HEK293 (cell line): ENCODE results near the gene CADM4.

Experiments used
- CTCF ChIA-PET: fragments of 350-600 bp; formaldehyde crosslinking; extraction: SDS; loops from one replicate; lab custom pipeline; 2021; ENCODE audit warnings: antibody characterized with exemption; lab: Yijun Ruan, JAX
- POLR2A ChIA-PET: fragments of 300-600 bp; formaldehyde crosslinking; extraction: SDS; loops from one replicate; lab custom pipeline; 2020; ENCODE audit warnings: antibody characterized with exemption, inconsistent platforms; lab: Yijun Ruan, JAX
- H3K27ac ChIP-seq: fragments of 200-500 bp; sonication (Bioruptor generic); 2 replicates; pipeline ENCODE4 v1.5.1; 2014; ENCODE audit warnings: low read depth, low read length, control low read depth, inconsistent platforms; ENCODE audit errors: extremely low read depth
- H3K36me3 ChIP-seq, 2 experiments: fragments of 200-500 bp in 1 of 2; sonication (Bioruptor generic) in 1 of 2; 1 replicate in 1 of 2; 2 replicates in 1 of 2; pipeline ENCODE4 v1.5.1; 2014 to 2017; ENCODE audit warnings: inconsistent platforms in 2 of 2, low read length in 2 of 2; ENCODE audit not compliant: control insufficient read depth in 2 of 2, insufficient read depth in 1 of 2
- H3K4me1 ChIP-seq: fragments of 200-500 bp; sonication (Bioruptor generic); 2 replicates; pipeline ENCODE4 v1.5.1; 2014; ENCODE audit warnings: mild to moderate bottlenecking, low read length, inconsistent platforms; ENCODE audit not compliant: control insufficient read depth, insufficient read depth
- H3K4me3 ChIP-seq: 2 replicates; pipeline ENCODE4 v1.5.1; 2011; ENCODE audit warnings: low read depth, mild to moderate bottlenecking, control low read depth, low read length, moderate library complexity
- H3K9me3 ChIP-seq: fragments of 200-500 bp; sonication (Bioruptor generic); 2 replicates; pipeline ENCODE4 v1.5.1; 2014; ENCODE audit warnings: low read depth, low read length, inconsistent platforms; ENCODE audit not compliant: control insufficient read depth, insufficient read depth
- KLF10 ChIP-seq: fragments of 450-650 bp; IDR thresholded peaks from 2 replicates; pipeline ENCODE4 v1.5.1; 2018; ENCODE audit warnings: missing biosample characterization, mild to moderate bottlenecking, missing genetic modification characterization
- KLF17 ChIP-seq: fragments of 450-650 bp; formaldehyde crosslinking; IDR thresholded peaks from 2 replicates; pipeline ENCODE4 v1.5.1; 2016; ENCODE audit warnings: missing biosample characterization, missing genetic modification characterization
- MYNN ChIP-seq: fragments of 450-650 bp; formaldehyde crosslinking; IDR thresholded peaks from 2 replicates; pipeline ENCODE4 v1.5.1; 2016; ENCODE audit warnings: missing biosample characterization, missing genetic modification characterization, borderline replicate concordance
- PATZ1 ChIP-seq: fragments of 450-650 bp; formaldehyde crosslinking; IDR thresholded peaks from 2 replicates; pipeline ENCODE4 v1.5.1; 2016; ENCODE audit warnings: missing biosample characterization, missing genetic modification characterization
- PRDM1 ChIP-seq: fragments of 450-650 bp; formaldehyde crosslinking; IDR thresholded peaks from 2 replicates; pipeline ENCODE4; 2016; ENCODE audit warnings: missing biosample characterization, missing genetic modification characterization
- RBAK ChIP-seq: fragments of 450-650 bp; formaldehyde crosslinking; IDR thresholded peaks from 2 replicates; pipeline ENCODE4 v1.5.1; 2016; ENCODE audit warnings: missing biosample characterization, missing genetic modification characterization
- SALL2 ChIP-seq: fragments of 450-650 bp; formaldehyde crosslinking; IDR thresholded peaks from 2 replicates; pipeline ENCODE4 v1.5.0; 2017; ENCODE audit warnings: missing biosample characterization, mild to moderate bottlenecking, missing genetic modification characterization, borderline replicate concordance
- SCRT1 ChIP-seq: fragments of 450-650 bp; formaldehyde crosslinking; IDR thresholded peaks from 2 replicates; pipeline ENCODE4 v1.5.1; 2016; ENCODE audit warnings: missing biosample characterization, missing genetic modification characterization, borderline replicate concordance
- SCRT2 ChIP-seq: fragments of 450-650 bp; formaldehyde crosslinking; IDR thresholded peaks from 2 replicates; pipeline ENCODE4 v1.5.1; 2016; ENCODE audit warnings: missing biosample characterization, missing genetic modification characterization
- WT1 ChIP-seq: fragments of 450-650 bp; formaldehyde crosslinking; IDR thresholded peaks from 2 replicates; pipeline ENCODE4 v1.5.1; 2016; ENCODE audit warnings: missing biosample characterization, missing genetic modification characterization
- ZBTB1 ChIP-seq: fragments of 450-650 bp; formaldehyde crosslinking; IDR thresholded peaks from 2 replicates; pipeline ENCODE4 v1.5.1; 2016; ENCODE audit warnings: missing biosample characterization, missing genetic modification characterization
- ZBTB17 ChIP-seq: fragments of 450-650 bp; formaldehyde crosslinking; IDR thresholded peaks from 2 replicates; pipeline ENCODE4 v1.5.1; 2016; ENCODE audit warnings: missing biosample characterization, missing genetic modification characterization
- ZBTB21 ChIP-seq: fragments of 450-650 bp; formaldehyde crosslinking; IDR thresholded peaks from 2 replicates; pipeline ENCODE4 v1.5.1; 2017; ENCODE audit warnings: missing biosample characterization, missing genetic modification characterization
- ZBTB48 ChIP-seq: fragments of 450-650 bp; formaldehyde crosslinking; IDR thresholded peaks from 2 replicates; pipeline ENCODE4 v1.5.1; 2016; ENCODE audit warnings: missing biosample characterization, missing genetic modification characterization
- ZEB2 ChIP-seq: fragments of 450-650 bp; formaldehyde crosslinking; IDR thresholded peaks from 2 replicates; pipeline ENCODE4 v1.5.1; 2016; ENCODE audit warnings: missing biosample characterization, missing genetic modification characterization
- ZNF10 ChIP-seq: fragments of 450-650 bp; formaldehyde crosslinking; IDR thresholded peaks from 2 replicates; pipeline ENCODE4 v1.5.1; 2017; ENCODE audit warnings: missing biosample characterization, missing genetic modification characterization
- ZNF140 ChIP-seq: fragments of 450-650 bp; formaldehyde crosslinking; IDR thresholded peaks from 2 replicates; pipeline ENCODE4 v1.5.1; 2016; ENCODE audit warnings: missing biosample characterization, missing genetic modification characterization
- ZNF157 ChIP-seq: fragments of 450-650 bp; formaldehyde crosslinking; IDR thresholded peaks from 2 replicates; pipeline ENCODE4 v1.5.1; 2016; ENCODE audit warnings: missing biosample characterization, missing genetic modification characterization
- ZNF19 ChIP-seq: fragments of 450-650 bp; formaldehyde crosslinking; IDR thresholded peaks from 2 replicates; pipeline ENCODE4; 2016; ENCODE audit warnings: missing biosample characterization, missing genetic modification characterization, low read depth
- ZNF335 ChIP-seq: fragments of 450-650 bp; formaldehyde crosslinking; conservative IDR thresholded peaks from 2 replicates; pipeline ENCODE4 v1.5.1; 2016; ENCODE audit warnings: missing biosample characterization, missing genetic modification characterization
- ZNF391 ChIP-seq: fragments of 450-650 bp; formaldehyde crosslinking; IDR thresholded peaks from 2 replicates; pipeline ENCODE4 v1.5.1; 2016; ENCODE audit warnings: low read depth, missing biosample characterization, missing genetic modification characterization, borderline replicate concordance
- ZNF501 ChIP-seq: fragments of 450-650 bp; formaldehyde crosslinking; IDR thresholded peaks from 2 replicates; pipeline ENCODE4 v1.5.1; 2016; ENCODE audit warnings: missing biosample characterization, missing genetic modification characterization
- ZNF521 ChIP-seq: fragments of 450-650 bp; formaldehyde crosslinking; IDR thresholded peaks from 2 replicates; pipeline ENCODE4 v1.5.1; 2017; ENCODE audit warnings: missing biosample characterization, mild to moderate bottlenecking, missing genetic modification characterization
- ZNF555 ChIP-seq: fragments of 450-650 bp; formaldehyde crosslinking; conservative IDR thresholded peaks from 2 replicates; pipeline ENCODE4 v1.5.1; 2017; ENCODE audit warnings: missing biosample characterization, mild to moderate bottlenecking, missing genetic modification characterization, inconsistent platforms
- ZNF560 ChIP-seq: fragments of 450-650 bp; formaldehyde crosslinking; IDR thresholded peaks from 2 replicates; pipeline ENCODE4 v1.5.1; 2017; ENCODE audit warnings: missing biosample characterization, missing genetic modification characterization, borderline replicate concordance
- ZNF571 ChIP-seq: fragments of 450-650 bp; formaldehyde crosslinking; IDR thresholded peaks from 2 replicates; pipeline ENCODE4 v1.5.0; 2017; ENCODE audit warnings: missing biosample characterization, missing genetic modification characterization
- ZNF596 ChIP-seq: fragments of 450-650 bp; IDR thresholded peaks from 2 replicates; pipeline ENCODE4 v1.5.0; 2018; ENCODE audit warnings: missing biosample characterization, mild to moderate bottlenecking, missing genetic modification characterization, moderate library complexity
- ZXDB ChIP-seq: fragments of 450-650 bp; formaldehyde crosslinking; IDR thresholded peaks from 2 replicates; pipeline ENCODE4 v1.5.1; 2016; ENCODE audit warnings: missing biosample characterization, missing genetic modification characterization
- TF ChIP-seq, protein P1 (sequence below): fragments of 450-650 bp; formaldehyde crosslinking; IDR thresholded peaks from 2 replicates; pipeline ENCODE4 v1.5.1; 2016; ENCODE audit warnings: missing biosample characterization, missing genetic modification characterization
- TF ChIP-seq, protein P2 (sequence below): fragments of 450-650 bp; formaldehyde crosslinking; IDR thresholded peaks from 2 replicates; pipeline ENCODE4 v1.5.1; 2017; ENCODE audit warnings: missing biosample characterization, missing genetic modification characterization

The CADM4 gene

GRCh38 chr19:43675269-43675879 lies 35.7 kb upstream of the CADM4 start:
- H3K4me1 ChIP-seq = peaks cover 32% of the 10 kb centered on the region
- no peak overlapping the region for H3K4me3 ChIP-seq
- H3K9me3 ChIP-seq = no peaks in the 10 kb centered on the region
- H3K36me3 ChIP-seq = no peaks in the 10 kb centered on the region; a peak in 1 of 3 replicates
- ChIA-PET CTCF (interaction anchor here (1.0 to 2.1 kb wide), 4 partner anchors 12 to 93 kb away, joined by 3 to 9 read pairs (median 4); no protein-coding TSS in a partner anchor), POLR2A (interaction anchor here (0.6 to 1.1 kb wide), 3 partner anchors 18 to 77 kb away, joined by 5 read pairs; no protein-coding TSS in a partner anchor)
- peak overlapping the region; percentile 39; the same call in 1 of the 2 replicates for H3K27ac ChIP-seq
- TF ChIP-seq, protein P1, sequence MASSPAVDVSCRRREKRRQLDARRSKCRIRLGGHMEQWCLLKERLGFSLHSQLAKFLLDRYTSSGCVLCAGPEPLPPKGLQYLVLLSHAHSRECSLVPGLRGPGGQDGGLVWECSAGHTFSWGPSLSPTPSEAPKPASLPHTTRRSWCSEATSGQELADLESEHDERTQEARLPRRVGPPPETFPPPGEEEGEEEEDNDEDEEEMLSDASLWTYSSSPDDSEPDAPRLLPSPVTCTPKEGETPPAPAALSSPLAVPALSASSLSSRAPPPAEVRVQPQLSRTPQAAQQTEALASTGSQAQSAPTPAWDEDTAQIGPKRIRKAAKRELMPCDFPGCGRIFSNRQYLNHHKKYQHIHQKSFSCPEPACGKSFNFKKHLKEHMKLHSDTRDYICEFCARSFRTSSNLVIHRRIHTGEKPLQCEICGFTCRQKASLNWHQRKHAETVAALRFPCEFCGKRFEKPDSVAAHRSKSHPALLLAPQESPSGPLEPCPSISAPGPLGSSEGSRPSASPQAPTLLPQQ (tag by site-specific recombination) = no peak
- TF ChIP-seq ZNF140 (tag by site-specific recombination) = no peak
- TF ChIP-seq SCRT1 (tag by site-specific recombination) = peak; percentile 98
- no peak for TF ChIP-seq ZNF560 (tag by site-specific recombination)
- TF ChIP-seq ZNF157 (tag by site-specific recombination) = 0 out of 2 replicates have a peak, but pooled peaks have one; percentile 5
- no peak for TF ChIP-seq ZNF19 (tag by site-specific recombination)
- TF ChIP-seq ZNF501 (tag by site-specific recombination) = 0 out of 2 replicates have a peak, but pooled peaks have one; percentile 50
- TF ChIP-seq ZBTB21 = peak; percentile 36; the same call in 1 of the 2 replicates
- TF ChIP-seq WT1 (tag by site-specific recombination) = no peak
- TF ChIP-seq ZNF391 = no peak
- TF ChIP-seq PRDM1 (tag by site-specific recombination) = peak; percentile 97; the same call in 1 of the 2 replicates
- TF ChIP-seq ZNF555 (tag by site-specific recombination) = no peak
- TF ChIP-seq RBAK (tag by site-specific recombination) = 0 out of 2 replicates have a peak, but pooled peaks have one; percentile 12
- 0 out of 2 replicates have a peak, but pooled peaks have one; percentile 68 for TF ChIP-seq SALL2 (tag by site-specific recombination)
- peak; percentile 86 for TF ChIP-seq KLF17 (tag by site-specific recombination)
- peak; percentile 78 for TF ChIP-seq ZBTB48 (tag by site-specific recombination)
- no peak for TF ChIP-seq ZNF571
- TF ChIP-seq, protein P2, sequence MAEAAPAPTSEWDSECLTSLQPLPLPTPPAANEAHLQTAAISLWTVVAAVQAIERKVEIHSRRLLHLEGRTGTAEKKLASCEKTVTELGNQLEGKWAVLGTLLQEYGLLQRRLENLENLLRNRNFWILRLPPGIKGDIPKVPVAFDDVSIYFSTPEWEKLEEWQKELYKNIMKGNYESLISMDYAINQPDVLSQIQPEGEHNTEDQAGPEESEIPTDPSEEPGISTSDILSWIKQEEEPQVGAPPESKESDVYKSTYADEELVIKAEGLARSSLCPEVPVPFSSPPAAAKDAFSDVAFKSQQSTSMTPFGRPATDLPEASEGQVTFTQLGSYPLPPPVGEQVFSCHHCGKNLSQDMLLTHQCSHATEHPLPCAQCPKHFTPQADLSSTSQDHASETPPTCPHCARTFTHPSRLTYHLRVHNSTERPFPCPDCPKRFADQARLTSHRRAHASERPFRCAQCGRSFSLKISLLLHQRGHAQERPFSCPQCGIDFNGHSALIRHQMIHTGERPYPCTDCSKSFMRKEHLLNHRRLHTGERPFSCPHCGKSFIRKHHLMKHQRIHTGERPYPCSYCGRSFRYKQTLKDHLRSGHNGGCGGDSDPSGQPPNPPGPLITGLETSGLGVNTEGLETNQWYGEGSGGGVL (tag by site-specific recombination) = peak; percentile 52; the same call in 1 of the 2 replicates
- peak; percentile 78 for TF ChIP-seq PATZ1 (tag by site-specific recombination)
- peak; percentile 78 for TF ChIP-seq ZNF335 (tag by site-specific recombination)
- no peak for TF ChIP-seq KLF10
- no peak for TF ChIP-seq ZNF521
- no peak for TF ChIP-seq ZEB2 (tag by site-specific recombination)
- TF ChIP-seq ZNF10 (tag by site-specific recombination) = no peak
- TF ChIP-seq ZXDB = 0 out of 2 replicates have a peak, but pooled peaks have one; percentile 10
- no peak for TF ChIP-seq MYNN
- peak; percentile 83 for TF ChIP-seq ZBTB17 (tag by site-specific recombination)
- no peak for TF ChIP-seq ZBTB1 (tag by site-specific recombination)
- peak; percentile 61 for TF ChIP-seq ZNF596 (tag by site-specific recombination)
- peak; percentile 96 for TF ChIP-seq SCRT2
